Measurements from ENCODE around the gene DNAH9.

The DNAH9 gene

DNA sequence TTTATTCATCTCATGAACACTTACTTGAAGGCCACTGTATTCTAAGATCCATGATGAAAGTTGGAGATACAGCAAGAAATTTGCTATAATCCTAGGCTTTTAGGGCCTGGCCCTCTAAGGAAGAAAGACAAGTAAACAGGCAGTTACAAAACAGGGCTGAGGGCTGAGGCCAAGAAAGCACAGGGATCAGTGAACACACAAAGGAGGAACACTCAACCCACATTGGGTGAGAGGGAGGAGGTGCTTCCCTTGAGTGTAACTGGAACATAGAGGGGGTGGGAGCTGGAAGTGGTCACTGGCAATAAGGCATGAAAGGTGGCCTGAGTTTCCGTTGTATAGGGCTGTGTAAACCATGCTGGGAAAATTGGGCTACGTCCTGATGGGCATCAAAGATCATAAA, 286.8 kb downstream of the DNAH9 start:
- H3K4me1 ChIP-seq (ENCODE audit: insufficient read depth, insufficient read length) = no peaks in the 10 kb centered on the region
- H3K9ac ChIP-seq (ENCODE audit: insufficient read length, low read depth) = no peak overlapping the region
- H3K4me3 ChIP-seq (ENCODE audit: insufficient read length, low read depth) = no peak overlapping the region
- TF ChIP-seq ZNF274 (IDR thresholded peaks at IDR 0.05; ENCODE audit: low read depth, low read length) = no peak
- no peak for TF ChIP-seq YY1 (IDR thresholded peaks at IDR 0.05; ENCODE audit: insufficient read depth, insufficient read length)
- no peak for TF ChIP-seq SUZ12 (IDR thresholded peaks at IDR 0.05; ENCODE audit: extremely low read depth, insufficient read depth, insufficient read length)
- no peaks in the 10 kb centered on the region for H3K9me3 ChIP-seq (ENCODE audit: insufficient read depth, low read length)
- DNase-seq (ENCODE audit: low read depth, low spot score) = no peak
- no peaks in the 10 kb centered on the region for H3K36me3 ChIP-seq (ENCODE audit: insufficient read depth, insufficient read length, low read length)
- H3K27me3 ChIP-seq (ENCODE audit: insufficient read depth, insufficient read length) = no peaks in the 10 kb centered on the region

DNA sequence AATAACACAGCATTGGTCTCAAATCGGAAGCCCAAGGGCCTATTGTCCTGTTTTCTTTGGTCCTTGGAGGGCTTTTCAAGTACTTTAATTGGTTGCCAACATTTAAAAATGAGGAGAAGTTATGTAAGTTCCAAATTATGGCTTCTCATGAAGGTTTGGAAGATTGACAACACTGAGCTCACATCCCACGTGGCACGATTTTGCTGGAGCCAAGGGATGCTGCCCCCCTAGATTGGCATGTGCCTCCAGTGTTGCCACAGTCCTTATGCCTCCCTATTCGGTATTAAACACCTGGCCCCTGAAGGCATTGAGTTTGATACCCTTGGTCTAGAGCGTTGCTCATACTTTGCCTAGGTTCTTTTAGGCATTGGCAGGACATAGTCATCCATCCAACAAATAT, 291.0 kb downstream of the DNAH9 start:
- no peak overlapping the region for H3K9ac ChIP-seq (ENCODE audit: insufficient read length, low read depth)
- no peaks in the 10 kb centered on the region for H3K9me3 ChIP-seq (ENCODE audit: insufficient read depth, low read length)
- TF ChIP-seq YY1 (IDR thresholded peaks at IDR 0.05; ENCODE audit: insufficient read depth, insufficient read length) (no peak), SUZ12 (IDR thresholded peaks at IDR 0.05; ENCODE audit: extremely low read depth, insufficient read depth, insufficient read length) (no peak), ZNF274 (IDR thresholded peaks at IDR 0.05; ENCODE audit: low read depth, low read length) (no peak)
- no peaks in the 10 kb centered on the region for H3K4me1 ChIP-seq (ENCODE audit: insufficient read depth, insufficient read length)
- no peaks in the 10 kb centered on the region for H3K27me3 ChIP-seq (ENCODE audit: insufficient read depth, insufficient read length)
- no peaks in the 10 kb centered on the region for H3K36me3 ChIP-seq (ENCODE audit: insufficient read depth, insufficient read length, low read length)
- DNase-seq (ENCODE audit: low read depth, low spot score) = no peak
- no peak overlapping the region for H3K4me3 ChIP-seq (ENCODE audit: insufficient read length, low read depth)

DNA sequence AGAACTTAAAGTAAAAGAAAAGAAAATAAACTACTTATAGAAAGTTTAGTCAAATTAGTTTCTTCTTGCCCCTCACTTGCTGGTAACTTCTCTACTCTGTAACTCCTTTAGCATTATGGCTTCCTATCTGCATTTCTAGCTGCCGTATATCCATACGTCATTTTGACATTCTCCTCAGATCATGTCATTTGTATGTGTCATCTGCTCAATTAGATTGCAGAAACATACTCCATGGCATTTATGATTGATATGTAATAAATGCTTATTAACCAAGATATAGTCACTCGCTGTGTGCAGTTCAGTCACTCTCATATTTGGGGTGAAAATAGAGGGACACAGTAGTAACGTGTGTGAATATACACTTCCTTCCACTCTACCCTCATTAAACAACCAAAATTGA, 295.6 kb downstream of the DNAH9 start:
- no peak overlapping the region for H3K9ac ChIP-seq (ENCODE audit: insufficient read length, low read depth)
- no peaks in the 10 kb centered on the region for H3K4me1 ChIP-seq (ENCODE audit: insufficient read depth, insufficient read length)
- H3K36me3 ChIP-seq (ENCODE audit: insufficient read depth, insufficient read length, low read length) = no peaks in the 10 kb centered on the region
- no peaks in the 10 kb centered on the region for H3K27me3 ChIP-seq (ENCODE audit: insufficient read depth, insufficient read length)
- TF ChIP-seq SUZ12 (IDR thresholded peaks at IDR 0.05; ENCODE audit: extremely low read depth, insufficient read depth, insufficient read length) (no peak), YY1 (IDR thresholded peaks at IDR 0.05; ENCODE audit: insufficient read depth, insufficient read length) (no peak), ZNF274 (IDR thresholded peaks at IDR 0.05; ENCODE audit: low read depth, low read length) (no peak)
- no peak overlapping the region for H3K4me3 ChIP-seq (ENCODE audit: insufficient read length, low read depth)
- no peak for DNase-seq (ENCODE audit: low read depth, low spot score)
- no peaks in the 10 kb centered on the region for H3K9me3 ChIP-seq (ENCODE audit: insufficient read depth, low read length)

DNA sequence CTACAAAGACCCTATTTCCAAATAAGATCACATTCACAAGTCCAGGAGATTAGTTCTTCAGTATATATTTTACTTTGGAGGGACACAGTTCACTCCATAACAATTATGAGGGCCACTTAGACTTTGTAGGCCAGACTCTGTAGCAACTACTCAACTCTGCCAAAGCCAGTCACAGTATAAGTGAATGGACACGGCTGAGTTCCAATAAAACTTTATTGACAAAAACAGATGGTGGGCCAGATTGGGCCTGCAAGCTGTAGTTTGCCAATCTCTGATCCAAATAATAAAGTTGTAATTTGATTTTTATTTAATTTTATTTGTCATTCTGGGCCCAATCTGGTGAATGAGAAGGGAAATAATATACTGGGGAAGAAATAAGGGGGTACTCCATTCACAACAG, 297.9 kb downstream of the DNAH9 start:
- Histone ChIP-seq H3K4me3 (ENCODE audit: insufficient read length, low read depth) (no peak overlapping the region), H3K36me3 (ENCODE audit: insufficient read depth, insufficient read length, low read length) (no peaks in the 10 kb centered on the region), H3K9ac (ENCODE audit: insufficient read length, low read depth) (no peak overlapping the region), H3K4me1 (ENCODE audit: insufficient read depth, insufficient read length) (no peaks in the 10 kb centered on the region), H3K27me3 (ENCODE audit: insufficient read depth, insufficient read length) (no peaks in the 10 kb centered on the region), H3K9me3 (ENCODE audit: insufficient read depth, low read length) (no peaks in the 10 kb centered on the region)
- TF ChIP-seq YY1 (IDR thresholded peaks at IDR 0.05; ENCODE audit: insufficient read depth, insufficient read length) (no peak), SUZ12 (IDR thresholded peaks at IDR 0.05; ENCODE audit: extremely low read depth, insufficient read depth, insufficient read length) (no peak), ZNF274 (IDR thresholded peaks at IDR 0.05; ENCODE audit: low read depth, low read length) (no peak)
- no peak for DNase-seq (ENCODE audit: low read depth, low spot score)

DNA sequence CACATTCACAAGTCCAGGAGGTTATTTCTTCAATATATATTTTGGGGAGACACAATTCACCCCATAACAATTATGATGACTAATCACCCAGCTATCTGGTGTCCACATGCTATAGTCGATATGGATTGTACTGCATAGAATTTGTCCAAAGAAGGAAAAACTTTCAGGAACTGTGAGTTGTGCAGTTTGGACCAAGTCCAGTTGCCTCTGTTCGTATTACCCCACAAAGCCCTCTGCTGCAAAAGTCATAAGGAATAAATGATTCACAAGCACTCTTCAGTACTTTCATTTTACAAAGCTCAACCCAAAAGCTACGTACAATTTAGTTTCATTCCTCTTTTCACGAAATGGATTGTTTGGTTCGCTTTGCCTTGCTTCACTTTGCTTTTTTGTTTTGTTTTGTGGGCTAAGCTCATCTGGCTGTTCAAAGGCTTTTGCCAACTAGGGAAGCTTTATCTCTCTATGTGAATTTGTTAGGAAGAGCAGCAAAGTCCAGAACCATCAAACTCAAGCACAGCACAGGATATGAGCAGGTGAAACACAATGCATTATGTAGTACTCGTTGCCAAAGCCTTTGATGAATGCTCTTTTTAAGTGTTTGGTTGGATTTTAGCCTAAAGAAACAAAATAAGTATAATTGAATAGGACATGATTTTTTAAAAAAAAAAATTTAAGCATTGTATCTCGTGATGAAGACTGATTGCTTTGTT, 300.4 kb downstream of the DNAH9 start:
- Histone ChIP-seq H3K4me1 (ENCODE audit: insufficient read depth, insufficient read length) (no peaks in the 10 kb centered on the region), H3K36me3 (ENCODE audit: insufficient read depth, insufficient read length, low read length) (no peaks in the 10 kb centered on the region), H3K9ac (ENCODE audit: insufficient read length, low read depth) (no peak overlapping the region), H3K27me3 (ENCODE audit: insufficient read depth, insufficient read length) (no peaks in the 10 kb centered on the region), H3K4me3 (ENCODE audit: insufficient read length, low read depth) (no peak overlapping the region), H3K9me3 (ENCODE audit: insufficient read depth, low read length) (no peaks in the 10 kb centered on the region)
- TF ChIP-seq SUZ12 (IDR thresholded peaks at IDR 0.05; ENCODE audit: extremely low read depth, insufficient read depth, insufficient read length) (no peak), ZNF274 (IDR thresholded peaks at IDR 0.05; ENCODE audit: low read depth, low read length) (no peak), YY1 (IDR thresholded peaks at IDR 0.05; ENCODE audit: insufficient read depth, insufficient read length) (no peak)
- DNase-seq (ENCODE audit: low read depth, low spot score) = no peak

DNA sequence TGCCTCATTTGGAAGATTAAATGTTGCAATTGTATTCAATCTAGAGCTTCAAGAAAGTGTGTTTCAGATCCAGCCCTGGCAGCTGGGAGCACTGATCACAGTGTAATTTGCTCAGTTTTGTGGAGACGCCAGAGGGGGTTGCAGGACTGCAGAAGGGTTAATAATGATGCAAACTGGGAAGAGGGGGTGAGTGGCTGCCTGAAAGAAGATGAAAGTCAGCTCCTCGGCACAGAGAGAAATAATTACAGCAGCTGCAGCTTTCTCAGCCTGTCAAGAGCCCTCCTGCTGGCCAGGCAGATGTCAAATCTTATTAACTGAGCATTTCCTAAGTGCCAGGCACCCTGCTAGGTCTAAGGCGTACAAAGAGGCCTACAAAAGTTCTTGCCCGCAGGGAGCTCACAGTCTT, 301.3 kb downstream of the DNAH9 start:
- DNase-seq (ENCODE audit: low read depth, low spot score) = no peak
- no peak for TF ChIP-seq SUZ12 (IDR thresholded peaks at IDR 0.05; ENCODE audit: extremely low read depth, insufficient read depth, insufficient read length)
- TF ChIP-seq YY1 (IDR thresholded peaks at IDR 0.05; ENCODE audit: insufficient read depth, insufficient read length) = no peak
- no peak for TF ChIP-seq ZNF274 (IDR thresholded peaks at IDR 0.05; ENCODE audit: low read depth, low read length)
- H3K36me3 ChIP-seq (ENCODE audit: insufficient read depth, insufficient read length, low read length) = no peaks in the 10 kb centered on the region

DNA sequence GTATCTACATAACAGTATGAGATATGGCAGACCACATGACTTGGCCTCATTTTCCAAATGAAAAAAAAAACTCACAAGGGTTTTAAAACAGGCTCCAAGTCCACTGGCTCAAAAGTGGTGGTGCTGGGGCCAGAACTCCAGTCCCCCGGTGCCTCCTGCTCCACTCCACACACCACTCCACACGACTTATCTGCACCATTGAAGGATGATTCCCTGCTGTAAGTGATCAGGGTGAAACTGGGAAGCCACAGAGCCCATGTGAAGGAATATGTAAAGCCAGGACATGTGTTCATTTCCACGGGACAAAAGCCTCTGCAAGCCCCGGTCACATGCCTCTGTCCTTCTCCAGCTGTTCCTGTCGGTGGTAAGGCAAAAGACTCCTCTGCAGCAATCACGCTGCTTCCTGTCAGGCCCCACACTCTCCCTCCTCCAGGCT, 301.8 kb downstream of the DNAH9 start:
- no peaks in the 10 kb centered on the region for H3K9me3 ChIP-seq (ENCODE audit: insufficient read depth, low read length)
- H3K36me3 ChIP-seq (ENCODE audit: insufficient read depth, insufficient read length, low read length) = no peaks in the 10 kb centered on the region
- no peaks in the 10 kb centered on the region for H3K4me1 ChIP-seq (ENCODE audit: insufficient read depth, insufficient read length)
- no peaks in the 10 kb centered on the region for H3K27me3 ChIP-seq (ENCODE audit: insufficient read depth, insufficient read length)
- TF ChIP-seq SUZ12 (IDR thresholded peaks at IDR 0.05; ENCODE audit: extremely low read depth, insufficient read depth, insufficient read length) (no peak), YY1 (IDR thresholded peaks at IDR 0.05; ENCODE audit: insufficient read depth, insufficient read length) (no peak), ZNF274 (IDR thresholded peaks at IDR 0.05; ENCODE audit: low read depth, low read length) (no peak)
- H3K4me3 ChIP-seq (ENCODE audit: insufficient read length, low read depth) = no peak overlapping the region
- DNase-seq (ENCODE audit: low read depth, low spot score) = no peak
- H3K9ac ChIP-seq (ENCODE audit: insufficient read length, low read depth) = no peak overlapping the region

More for the DNA sequence above, 301.3 kb downstream of the DNAH9 start:
- Histone ChIP-seq H3K9ac (ENCODE audit: insufficient read length, low read depth) (no peak overlapping the region), H3K4me3 (ENCODE audit: insufficient read length, low read depth) (no peak overlapping the region), H3K9me3 (ENCODE audit: insufficient read depth, low read length) (no peaks in the 10 kb centered on the region), H3K4me1 (ENCODE audit: insufficient read depth, insufficient read length) (no peaks in the 10 kb centered on the region), H3K27me3 (ENCODE audit: insufficient read depth, insufficient read length) (no peaks in the 10 kb centered on the region)
